ENCODE measurements around the gene MLN.
A peak's percentile ranks its signal among the peaks of the same experiment; 100 is the strongest.

Gene MLN

GRCh38 chr6:33848484-33848883 lies 44.7 kb upstream of the MLN start:
- peak; percentile 79 for DNase-seq
- Histone ChIP-seq H3K27me3 (no peaks in the 10 kb centered on the region), H3K9me3 (no peaks in the 10 kb centered on the region), H3K4me3 (ENCODE audit: low read depth, low read length) (0 out of 2 replicates have a peak overlapping the region, but pooled peaks have one; percentile 9), H3K4me1 (peaks cover 41% of the 10 kb centered on the region), H3K36me3 (no peaks in the 10 kb centered on the region; the same call in 1 of the 2 replicates)
- no peak for TF ChIP-seq CTCF (IDR thresholded peaks at IDR 0.05; ENCODE audit: low read depth, low read length)

- no peak for TF ChIP-seq CTCF (IDR thresholded peaks at IDR 0.05; ENCODE audit: low read depth, low read length)
- H3K27me3 ChIP-seq: no peaks in the 10 kb centered on the region
These were observed 44.1 kb upstream of the MLN start for GRCh38 chr6:33847867-33848266.

GRCh38 chr6:33847078-33847477 lies 43.3 kb upstream of the MLN start:
- H3K4me1 ChIP-seq: peaks cover 51% of the 10 kb centered on the region
- H3K9me3 ChIP-seq: no peaks in the 10 kb centered on the region
- no peak for DNase-seq
- no peak for TF ChIP-seq CTCF (IDR thresholded peaks at IDR 0.05; ENCODE audit: low read depth, low read length)
- no peak overlapping the region for H3K4me3 ChIP-seq (ENCODE audit: low read depth, low read length)
- H3K27me3 ChIP-seq: no peaks in the 10 kb centered on the region
- no peaks in the 10 kb centered on the region; the same call in 1 of the 2 replicates for H3K36me3 ChIP-seq

More at GRCh38 chr6:33847867-33848266, 44.1 kb upstream of the MLN start:
- Histone ChIP-seq H3K4me1 (peaks cover 47% of the 10 kb centered on the region), H3K36me3 (no peaks in the 10 kb centered on the region; the same call in 1 of the 2 replicates), H3K4me3 (ENCODE audit: low read depth, low read length) (0 out of 2 replicates have a peak overlapping the region, but pooled peaks have one; percentile 9), H3K9me3 (no peaks in the 10 kb centered on the region)
- DNase-seq: no peak

GRCh38 chr6:33846226-33846625 lies 42.4 kb upstream of the MLN start:
- H3K4me1 ChIP-seq: peaks cover 44% of the 10 kb centered on the region
- DNase-seq: no peak
- no peak for TF ChIP-seq CTCF (IDR thresholded peaks at IDR 0.05; ENCODE audit: low read depth, low read length)
- H3K27me3 ChIP-seq: no peaks in the 10 kb centered on the region
- H3K36me3 ChIP-seq: no peaks in the 10 kb centered on the region; the same call in 1 of the 2 replicates
- no peak overlapping the region for H3K4me3 ChIP-seq (ENCODE audit: low read depth, low read length)
- H3K9me3 ChIP-seq: no peaks in the 10 kb centered on the region

- Histone ChIP-seq H3K4me3 (ENCODE audit: low read depth, low read length) (peak overlapping the region; percentile 60), H3K9me3 (no peaks in the 10 kb centered on the region), H3K4me1 (peaks cover 48% of the 10 kb centered on the region), H3K36me3 (no peaks in the 10 kb centered on the region; the same call in 1 of the 2 replicates), H3K27me3 (no peaks in the 10 kb centered on the region)
- no peak for TF ChIP-seq CTCF (IDR thresholded peaks at IDR 0.05; ENCODE audit: low read depth, low read length)
- DNase-seq: no peak
These were observed 41.4 kb upstream of the MLN start for GRCh38 chr6:33845031-33845745.
